Inflammatory macrophage (primary cell): ENCODE measurements around the gene PRSS38.

Source experiments
- DNase-seq, 2 donors: peaks; one replicate each; pipeline ENCODE4 v3.0.0-alpha.2; 2020 to 2022
- total RNA-seq, 18 experiments: gene quantifications; one replicate each; lab custom pipeline; 2026; ENCODE audit warnings: mixed read lengths in 6 of 18, inconsistent platforms in 2 of 18; lab: John Stamatoyannopoulos, UW

Gene PRSS38
- total RNA-seq = 0 to 0.07 (median 0) reads per million in 18 experiments

DNA sequence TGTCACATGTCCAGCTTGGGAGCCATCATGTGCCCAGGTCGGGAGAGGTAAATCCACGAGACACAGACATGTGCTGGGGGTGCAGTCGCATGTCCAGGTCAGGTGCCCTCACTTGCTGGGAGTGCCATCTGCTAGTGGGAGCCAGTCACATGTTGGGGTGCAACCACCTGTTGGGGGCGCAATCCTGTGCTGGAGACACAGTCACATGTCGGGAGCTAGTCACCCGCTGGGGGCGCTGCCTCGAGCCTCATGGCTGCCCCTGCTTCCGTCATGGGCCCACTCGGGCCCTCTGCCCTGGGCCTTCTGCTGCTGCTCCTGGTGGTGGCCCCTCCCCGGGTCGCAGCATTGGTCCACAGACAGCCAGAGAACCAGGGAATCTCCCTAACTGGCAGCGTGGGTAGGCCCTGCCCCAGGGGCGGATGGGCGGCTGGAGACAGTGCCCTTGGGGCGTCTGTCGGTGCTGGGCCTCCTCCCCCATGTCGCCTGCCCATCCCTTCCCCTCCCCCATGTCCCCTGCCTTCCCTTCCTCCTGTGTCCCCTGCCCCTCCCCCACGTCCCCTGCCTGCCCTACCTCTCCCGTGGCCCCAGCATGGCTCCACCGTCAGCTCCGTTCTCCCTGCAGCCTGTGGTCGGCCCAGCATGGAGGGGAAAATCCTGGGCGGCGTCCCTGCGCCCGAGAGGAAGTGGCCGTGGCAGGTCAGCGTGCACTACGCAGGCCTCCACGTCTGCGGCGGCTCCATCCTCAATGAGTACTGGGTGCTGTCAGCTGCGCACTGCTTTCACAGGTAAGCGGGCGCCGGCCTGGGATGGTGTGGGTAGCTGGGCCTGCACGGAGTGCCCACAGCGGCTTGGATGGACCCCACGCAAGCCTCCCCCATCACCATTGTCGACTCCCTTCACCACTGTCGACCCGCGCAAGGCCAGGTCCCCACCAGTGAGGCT lies at the start of gene PRSS38:
TSS of gene PRSS38 (plus strand) at position 208 of the 942 bp plus-strand sequence. CDS start at position 250, 42 bp downstream.
- DNase-seq = no peak

DNA sequence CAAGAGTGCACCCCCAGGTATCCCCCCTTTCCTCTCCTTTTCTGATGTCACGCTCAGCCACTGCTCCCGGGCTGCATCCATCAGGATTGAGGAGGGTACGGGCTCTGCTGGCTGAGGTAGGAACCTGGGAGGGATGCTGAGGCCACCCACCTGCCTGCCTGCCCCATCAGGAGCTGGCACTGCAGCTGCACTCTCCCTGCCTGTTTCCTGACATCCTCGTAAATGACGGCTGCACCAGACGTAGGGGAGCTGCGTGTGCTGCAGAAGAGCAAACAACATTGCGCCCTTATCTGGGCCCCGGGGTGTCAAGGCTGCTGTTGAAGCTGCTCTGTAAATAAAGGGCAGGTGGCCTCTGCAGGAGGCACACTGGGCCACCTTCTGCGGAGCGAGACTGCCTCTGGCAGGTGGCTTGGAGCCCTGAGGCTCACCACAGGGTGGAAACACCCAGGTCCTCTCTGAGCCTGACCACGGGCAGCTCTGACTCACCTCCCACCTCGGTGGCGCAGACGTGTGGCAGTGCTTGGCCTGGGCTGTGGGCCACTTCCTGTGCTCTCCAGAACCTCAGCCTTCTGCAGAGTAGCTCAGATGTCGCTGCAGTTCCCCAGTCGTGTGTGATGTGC lies 49.4 kb upstream of the PRSS38 start:
- peak; percentile 12 to 73 for DNase-seq

DNA sequence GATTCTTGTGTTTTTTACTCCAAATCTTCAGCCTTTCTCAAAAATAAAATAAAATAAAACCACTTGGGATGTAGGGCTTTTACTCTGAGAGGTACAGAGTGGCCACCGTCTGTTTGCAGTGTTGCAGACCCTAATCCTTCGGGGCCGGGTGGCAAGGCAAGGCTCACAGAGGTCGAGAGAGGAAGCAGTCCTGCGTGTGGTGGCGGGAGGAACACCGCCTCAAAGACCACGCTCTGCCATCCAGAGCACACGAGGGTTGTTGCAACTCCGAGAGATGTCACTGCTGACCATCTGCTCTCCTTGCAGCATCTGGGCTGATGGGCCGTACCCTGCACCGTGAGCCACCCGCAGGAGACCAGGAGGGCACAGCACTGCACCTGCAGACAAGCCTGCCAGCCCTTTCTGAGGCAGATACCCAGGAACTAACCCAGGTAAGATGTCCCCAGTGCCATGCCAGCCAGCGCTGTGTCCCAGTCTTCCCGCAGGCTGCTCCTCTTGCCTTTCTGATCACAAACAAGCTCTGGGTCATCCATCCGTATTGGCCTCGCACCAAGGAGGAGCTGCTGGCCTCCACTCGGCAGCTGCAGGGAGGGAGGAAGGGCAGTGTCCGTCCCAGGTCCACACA lies 48.7 kb upstream of the PRSS38 start:
- peak in 1 of 2 donors; percentile 53 for DNase-seq

DNA sequence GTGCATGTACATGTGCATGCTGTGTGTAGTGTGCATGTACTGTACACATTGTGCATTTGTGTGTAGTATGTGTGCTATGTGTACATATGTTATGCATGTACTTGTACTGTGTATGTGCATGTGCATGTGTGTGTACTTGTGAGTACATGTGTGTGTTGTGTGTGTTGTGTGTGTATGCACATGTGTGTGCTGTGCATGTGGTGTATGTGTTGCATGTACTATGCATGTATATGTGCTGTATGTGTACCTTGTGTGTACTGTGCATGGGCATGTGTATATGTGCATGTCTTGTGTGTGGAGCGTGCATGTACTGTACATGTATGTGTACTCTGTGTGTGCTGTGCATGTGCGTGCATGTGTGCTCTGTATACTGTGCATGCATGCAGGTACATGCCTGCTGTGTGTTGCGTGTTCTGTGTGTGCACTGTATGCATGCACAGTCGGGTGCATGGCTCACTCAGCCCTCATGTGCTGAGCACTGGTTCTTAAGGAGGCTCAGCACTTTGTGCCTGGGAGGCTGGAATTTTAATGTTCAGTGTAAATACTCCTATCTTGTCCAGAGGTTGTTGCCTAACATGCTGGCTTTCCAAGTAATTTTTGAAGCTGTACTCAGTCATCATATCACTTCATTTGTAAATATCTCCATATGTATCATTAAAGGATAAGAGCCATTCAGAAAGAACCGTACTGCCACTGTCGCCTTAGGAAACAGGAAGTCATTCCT lies 47.9 kb upstream of the PRSS38 start:
- DNase-seq = no peak

DNA sequence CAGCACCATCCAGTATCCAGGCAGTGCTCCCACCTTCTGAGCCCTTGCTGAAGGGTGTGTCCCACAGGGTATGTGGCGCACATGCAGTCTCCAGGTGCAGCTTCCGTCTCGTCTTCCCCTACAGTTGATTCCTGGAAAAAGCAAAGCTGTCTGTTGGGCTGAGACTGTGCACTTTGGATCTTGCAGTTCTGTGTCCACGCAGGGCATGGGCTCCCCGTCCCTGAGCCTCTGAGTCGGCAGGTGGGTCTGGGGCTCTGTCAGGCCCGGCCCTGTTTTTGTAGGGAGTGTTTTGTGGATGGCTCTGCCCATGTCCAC lies 47.4 kb upstream of the PRSS38 start:
- DNase-seq = no peak

DNA sequence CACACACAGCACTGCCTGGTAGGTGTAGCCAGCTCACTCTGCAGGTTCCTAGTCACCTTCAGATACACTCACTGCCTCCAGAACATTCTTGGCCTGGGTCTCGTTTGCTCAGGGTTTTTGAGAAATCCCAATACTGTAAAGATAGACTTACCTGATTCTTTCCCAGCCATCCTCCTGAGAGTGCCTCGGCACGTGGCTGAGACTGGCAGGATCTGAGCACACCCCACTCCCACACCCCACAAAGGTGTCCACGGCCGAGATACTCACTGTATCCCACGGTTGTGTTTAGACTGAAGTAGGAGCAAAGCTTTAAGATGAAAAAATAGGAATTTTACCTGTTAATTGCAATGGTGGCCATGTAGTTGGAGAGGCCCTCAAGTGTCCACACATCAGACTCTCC lies 46.8 kb upstream of the PRSS38 start:
- DNase-seq = no peak

DNA sequence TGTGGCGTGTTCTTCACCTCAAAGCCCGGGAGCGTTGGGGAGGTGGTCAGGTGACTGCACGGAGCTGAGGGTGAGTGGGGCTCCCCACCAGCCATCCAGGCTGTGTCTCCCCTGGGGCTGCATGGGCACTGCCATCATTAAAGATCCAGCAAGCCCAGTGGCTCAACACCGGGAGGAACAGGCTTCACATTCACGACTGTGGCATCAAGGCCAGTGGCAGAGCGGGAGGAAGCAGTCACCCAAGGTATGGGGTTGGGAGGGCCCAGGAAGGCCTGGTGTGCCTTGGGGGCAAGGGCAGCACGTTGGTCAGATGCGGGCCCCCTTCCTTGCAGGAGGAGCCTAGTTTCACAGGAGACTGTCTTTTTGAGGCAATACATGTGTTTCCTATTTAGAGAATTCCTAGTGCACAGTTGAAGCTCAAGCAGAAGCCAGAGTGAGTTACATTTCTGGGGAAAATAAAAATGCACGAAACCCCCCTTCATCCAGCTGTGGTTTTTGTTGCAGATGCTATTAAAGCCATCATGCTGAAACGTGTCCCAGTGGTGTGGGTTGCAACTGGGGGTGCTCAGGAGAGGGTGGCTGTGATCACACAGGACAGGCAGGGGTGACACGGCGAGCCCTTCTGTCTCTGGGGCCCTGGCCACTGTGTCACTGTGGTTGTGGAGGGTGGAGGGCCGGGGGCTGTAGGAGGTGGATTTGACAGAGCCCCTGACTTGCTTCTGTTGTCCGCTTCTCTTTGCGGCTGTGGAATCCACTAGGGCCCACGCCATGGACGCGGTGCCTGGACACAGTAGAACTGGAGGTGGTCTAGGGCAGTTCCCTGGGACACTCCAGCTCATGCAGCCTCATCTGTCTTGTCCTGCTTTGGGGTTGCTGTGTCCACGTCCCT lies 46.2 kb upstream of the PRSS38 start:
- no peak for DNase-seq

DNA sequence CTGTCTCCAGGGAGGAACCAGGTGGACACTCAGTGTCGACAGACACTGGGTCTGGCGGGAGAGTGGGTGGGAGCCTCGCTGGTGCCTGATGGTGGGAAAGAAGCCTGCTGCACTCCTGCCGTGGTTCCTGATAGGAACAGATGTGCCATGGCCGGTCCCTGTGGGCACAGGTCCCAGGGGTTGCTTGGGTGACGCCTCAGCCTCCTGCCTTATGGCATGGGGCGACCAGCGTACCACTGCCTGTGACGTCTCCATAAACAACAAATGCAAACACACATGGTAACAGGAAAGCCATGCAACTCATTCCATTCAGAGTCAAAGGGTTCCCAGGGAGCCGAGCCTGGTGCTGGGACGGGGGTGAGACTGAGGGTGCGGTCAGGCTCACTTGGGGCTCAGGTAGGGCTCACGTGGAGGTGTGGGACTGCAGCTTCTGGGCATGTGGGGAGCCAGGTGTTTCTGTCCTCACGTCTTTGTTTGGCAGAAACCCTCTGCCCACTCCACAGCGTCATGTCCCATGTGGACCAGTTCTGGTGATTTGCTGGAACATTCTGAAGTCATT lies 45.5 kb upstream of the PRSS38 start:
- no peak for DNase-seq

DNA sequence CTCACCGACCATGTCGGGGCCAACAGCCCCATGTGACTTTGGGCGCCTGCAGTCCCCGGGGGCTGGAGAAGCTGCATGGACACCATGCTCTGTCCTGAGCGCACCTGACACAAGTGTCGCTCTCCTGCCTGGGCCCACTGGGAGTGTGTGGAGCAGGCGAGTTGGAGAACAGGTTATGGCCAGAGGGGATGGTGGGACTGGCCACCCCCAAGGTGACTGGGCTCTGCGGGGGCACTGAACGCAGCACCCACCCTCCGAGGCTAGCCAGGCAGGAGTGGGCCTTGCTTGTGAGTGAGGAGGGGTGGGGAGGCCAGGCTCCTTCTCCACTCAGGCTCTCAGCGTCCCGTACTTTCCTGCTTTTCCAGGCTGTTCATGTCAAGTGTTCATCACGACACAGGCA lies 44.7 kb upstream of the PRSS38 start:
- DNase-seq = no peak

DNA sequence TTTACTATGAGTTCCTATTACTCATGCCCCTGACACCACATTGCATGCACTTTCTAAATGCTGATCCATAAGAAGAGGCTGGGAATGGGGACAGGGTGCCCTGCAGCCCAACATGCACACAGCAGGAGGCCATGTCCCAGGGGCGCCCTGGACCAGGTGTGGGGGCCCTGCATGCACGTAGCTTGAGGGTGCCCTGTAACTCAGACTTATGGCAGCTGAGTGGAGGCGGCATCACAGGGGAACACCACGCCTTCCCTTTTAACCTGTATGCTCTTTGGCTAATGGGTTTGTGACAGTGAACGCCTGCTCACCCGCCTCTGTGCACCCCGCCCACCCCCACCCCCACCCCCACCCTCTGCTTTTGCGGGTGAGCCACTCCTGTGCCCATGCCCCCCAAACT lies 44.1 kb upstream of the PRSS38 start:
- no peak for DNase-seq

DNA sequence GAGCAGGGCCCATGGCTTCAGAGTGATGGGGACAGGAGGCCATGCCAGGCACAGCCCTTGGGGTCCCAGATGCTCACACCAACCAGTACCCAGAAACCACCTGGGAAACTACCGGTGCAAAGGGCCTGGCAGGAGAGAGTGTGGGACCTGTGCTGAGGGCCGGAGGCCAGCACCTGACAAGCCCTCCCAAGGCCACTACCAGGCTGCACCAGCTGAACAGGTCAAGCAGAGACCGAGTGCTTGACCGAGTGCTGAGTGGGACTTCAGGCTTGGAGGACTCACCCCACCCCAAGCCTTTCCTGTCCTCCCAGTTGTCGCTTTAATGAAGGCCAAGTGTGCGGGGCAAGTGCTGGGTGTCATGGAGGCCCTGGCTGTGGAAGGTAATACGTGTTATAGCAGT lies 43.7 kb upstream of the PRSS38 start:
- no peak for DNase-seq

DNA sequence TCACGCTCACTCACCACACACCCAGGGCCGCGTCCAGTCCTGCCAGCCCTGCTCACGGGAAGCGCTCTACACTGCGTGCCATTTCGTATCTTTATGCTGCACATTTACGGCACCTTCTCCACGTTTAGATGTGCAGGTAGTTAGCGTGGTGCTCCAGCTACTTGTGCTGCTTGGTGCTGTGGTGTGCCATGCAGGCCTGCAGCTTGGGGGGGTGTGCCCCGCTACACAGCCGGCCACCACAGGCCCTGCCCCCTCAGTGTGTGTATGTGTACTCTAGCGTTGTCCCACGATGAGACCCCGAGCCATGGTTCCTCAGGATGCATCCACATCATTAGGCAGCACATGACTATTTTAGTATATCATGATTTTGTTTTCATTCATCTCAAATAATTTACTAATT lies 41.9 kb upstream of the PRSS38 start:
- DNase-seq = no peak

DNA sequence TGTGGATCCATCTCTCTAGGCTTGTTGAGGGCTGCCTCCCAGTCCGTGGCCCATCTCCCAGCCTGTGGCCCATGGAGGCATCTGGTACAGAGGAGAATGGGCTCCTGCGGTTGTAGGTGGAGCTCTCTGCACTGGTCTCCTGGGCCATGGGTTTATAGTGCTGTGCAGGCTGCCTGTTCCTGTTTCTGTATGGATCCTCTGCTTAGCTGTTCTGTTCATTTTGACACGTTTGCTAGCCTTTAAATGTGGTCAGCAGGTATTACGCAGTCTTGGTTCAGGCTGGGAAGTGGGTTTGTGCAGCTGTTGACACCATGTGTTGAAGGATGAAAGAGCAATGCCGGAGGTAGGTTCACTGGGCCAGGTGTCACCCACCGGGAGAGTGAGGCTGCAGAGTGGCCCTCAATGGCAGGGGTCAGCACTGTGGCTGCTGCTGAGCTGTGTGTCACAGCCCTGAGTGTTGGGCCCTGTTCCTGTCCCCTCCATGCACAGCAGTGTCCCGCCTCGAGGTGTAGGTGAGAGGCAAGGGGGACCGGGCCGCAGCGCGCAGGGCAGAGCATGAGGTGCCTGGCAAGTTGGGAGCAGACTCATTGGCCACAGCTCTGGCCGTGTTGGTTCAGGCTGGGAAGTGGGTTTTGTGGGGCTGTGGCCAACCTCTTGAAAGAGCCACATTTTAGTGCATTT lies 41.3 kb upstream of the PRSS38 start:
- DNase-seq = no peak

DNA sequence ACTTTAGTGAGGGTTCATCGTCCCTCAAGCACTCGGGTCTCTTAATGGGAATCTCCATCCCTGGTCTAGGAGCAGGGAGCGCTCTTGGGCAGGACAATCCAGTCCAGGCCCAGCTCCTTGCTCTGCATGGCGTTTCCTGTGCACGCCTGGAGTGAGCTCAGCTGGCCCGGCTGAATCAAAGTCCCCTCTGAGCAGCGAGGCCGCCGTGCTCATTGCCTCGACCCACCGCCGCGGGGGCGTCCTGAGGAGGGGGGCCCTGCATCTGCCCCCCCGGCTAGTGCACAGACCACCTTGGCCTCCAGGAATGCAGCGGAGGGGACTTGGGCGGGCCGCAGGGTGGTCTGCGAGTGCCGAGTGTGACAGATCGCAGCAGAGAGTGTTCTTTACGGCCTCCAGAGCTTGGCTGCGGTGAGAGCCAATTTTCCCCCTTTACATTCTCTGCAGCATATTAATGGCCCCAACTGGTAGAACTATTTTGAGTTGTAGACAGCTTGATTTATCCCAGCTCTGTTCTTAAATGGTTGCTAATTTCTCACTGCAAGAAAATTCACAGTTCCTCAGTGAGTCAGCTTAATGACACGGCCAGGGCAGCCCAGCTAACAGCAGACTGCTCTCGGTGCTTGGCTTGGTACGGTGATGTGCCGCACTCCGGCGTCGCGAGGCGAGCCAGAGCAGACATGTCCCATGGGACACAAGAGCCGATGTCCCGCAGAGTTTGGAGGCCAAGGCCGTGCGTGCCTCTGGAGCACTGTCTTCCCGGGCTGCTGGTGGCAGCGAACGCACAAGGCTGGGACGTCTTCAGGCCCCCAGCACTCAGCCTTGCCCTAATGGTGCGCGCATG lies 40.4 kb upstream of the PRSS38 start:
- no peak for DNase-seq

DNA sequence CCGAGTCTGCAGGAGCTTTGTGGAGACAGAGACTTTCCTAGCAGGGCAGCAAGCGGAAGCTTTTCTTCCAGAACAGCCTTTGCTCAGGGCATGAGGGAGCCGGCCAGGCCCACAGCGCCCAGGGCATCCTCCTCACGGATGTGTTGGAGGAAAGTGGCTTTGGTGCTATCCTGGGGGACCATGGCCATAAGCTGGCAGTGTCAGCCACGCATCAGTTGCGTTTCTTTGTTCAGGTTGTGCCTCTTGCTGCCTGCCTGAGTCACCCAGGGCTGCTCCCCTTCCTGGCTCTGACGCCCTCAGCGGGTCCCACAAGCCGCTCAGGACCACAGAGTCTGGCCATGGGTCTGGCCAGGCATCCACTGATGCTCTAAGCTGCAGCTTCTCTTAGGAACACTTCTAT lies 39.6 kb upstream of the PRSS38 start:
- no peak for DNase-seq

DNA sequence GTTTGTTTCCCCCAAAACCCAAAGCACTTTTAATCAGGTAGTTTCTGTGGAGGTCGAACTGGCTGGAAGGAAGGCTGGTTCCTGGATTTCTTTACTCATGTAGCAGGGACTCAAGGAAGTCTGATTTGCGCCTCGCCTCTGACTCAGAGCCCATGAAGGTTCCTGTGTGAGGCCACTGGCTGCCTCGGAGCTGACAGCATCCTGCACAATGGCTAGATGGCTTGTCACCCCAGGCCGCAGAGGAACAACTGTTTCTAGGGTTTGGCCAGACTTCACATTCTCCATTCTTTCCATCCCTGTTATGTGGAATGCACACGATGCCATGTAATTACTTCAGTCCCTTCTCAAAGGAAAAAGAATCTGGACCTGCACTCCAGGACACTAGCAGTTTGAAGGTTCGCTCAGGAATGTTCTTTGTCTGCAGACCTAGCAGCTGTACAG lies 39.1 kb upstream of the PRSS38 start:
- DNase-seq = no peak

DNA sequence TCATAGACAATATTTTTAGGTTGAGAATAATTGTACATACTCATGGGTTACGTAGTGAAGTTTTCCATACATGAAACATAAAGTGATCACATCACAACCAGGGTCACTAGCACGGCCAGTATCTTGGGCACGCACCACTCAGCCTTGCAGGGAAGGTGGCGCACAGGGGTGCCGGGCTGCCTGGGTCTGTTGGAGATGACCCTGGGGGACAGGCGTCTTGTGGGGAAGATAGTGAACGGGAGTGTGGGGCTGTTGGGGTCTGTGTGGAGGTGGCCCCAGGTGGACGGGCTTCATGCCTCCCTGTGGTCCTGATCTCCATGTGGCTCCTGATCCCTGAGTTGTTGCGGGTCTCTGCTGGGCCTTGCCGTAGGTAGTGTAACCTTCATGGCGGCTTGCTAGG lies 38.3 kb upstream of the PRSS38 start:
- DNase-seq = no peak

DNA sequence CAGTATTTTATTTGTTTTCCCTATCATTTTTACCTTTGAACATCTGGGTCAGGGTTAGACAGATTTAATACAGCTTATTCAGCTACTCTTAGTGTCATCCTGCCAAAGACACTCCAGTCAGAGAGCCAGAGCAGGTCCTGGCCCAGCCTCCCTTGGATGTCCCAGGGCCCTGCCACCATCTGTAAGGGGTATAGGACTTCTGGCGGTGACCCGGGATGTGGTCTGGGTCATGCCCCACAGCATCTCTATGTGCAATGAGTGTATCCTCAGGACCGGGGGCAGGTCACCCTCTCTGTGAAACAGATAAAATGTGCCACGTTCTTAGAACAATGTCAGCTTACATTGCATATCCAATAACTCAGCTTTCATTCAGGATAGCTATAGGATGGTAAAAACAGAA lies 37.8 kb upstream of the PRSS38 start:
- no peak for DNase-seq

DNA sequence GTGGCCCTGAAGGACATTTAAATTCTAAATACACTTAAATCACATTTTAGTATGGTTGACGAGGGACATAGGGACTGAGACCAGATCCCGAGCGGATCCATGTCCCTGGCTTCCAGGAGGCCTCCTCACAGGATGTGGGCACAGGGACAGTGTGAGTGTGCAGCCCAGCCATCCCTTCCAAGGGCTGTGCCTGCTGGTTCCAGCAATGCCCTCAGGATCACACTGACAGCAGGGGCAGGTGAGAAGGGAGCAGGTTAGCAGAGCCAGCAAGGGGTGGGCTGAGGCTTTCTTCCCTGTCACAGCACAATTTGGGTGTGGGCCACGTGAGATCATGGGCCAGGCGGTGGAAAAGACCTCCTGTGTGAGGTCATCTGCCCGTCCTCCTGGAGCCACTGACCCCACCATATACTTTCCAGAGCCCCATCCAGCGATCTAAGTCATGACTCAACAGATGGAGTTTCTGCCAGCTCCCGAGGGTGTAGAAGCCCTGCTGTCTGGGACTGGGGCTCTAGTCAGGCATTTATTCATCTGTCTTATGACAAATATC lies 37.0 kb upstream of the PRSS38 start:
- DNase-seq = no peak

DNA sequence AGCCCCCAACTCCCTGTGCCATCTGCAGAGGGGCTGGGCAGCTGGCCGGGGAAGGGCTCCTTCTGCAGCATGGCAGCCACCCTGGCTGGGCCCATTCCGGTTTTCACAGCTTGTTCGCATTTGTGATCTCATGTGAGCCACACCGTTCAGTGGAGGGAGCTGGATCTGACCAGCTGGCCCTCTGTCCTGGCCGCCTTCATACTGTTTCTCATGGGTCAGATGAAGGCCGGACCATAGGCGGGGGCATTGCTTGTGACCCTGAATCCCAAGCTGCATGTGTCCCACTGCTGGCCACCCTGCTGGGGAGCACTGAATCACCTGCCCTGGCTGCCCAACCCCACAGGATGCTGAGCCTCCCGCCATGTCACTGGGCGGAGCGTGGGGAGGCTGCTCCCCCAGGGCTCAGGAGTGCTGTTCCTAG lies 36.4 kb upstream of the PRSS38 start:
- no peak for DNase-seq
